Stimulated activated CD4-positive, alpha-beta T cell treated with anti-CD3 and anti-CD28 coated beads, Interleukin-2, amount 100 ng/mL, for 48 hours (primary cell): Measurements from ENCODE around the gene ZNF91.
A peak's percentile ranks its signal among the peaks of the same experiment; 100 is the strongest.
"Not testable (repeated sequence)": the region's sequence is repeated elsewhere in the genome, so short reads cannot be mapped to it uniquely, and the experiment has no call there.

Source experiments
- DNase-seq, 2 donors: peaks; one replicate each; pipeline ENCODE4 v3.0.0-alpha.2; 2020

Gene ZNF91

GRCh38 chr19:23395041-23395721, at the start of gene ZNF91:
Gene ZNF91, minus strand, starts transcription at chr19:23395471. Its CDS starts 117 bp downstream, at chr19:23395354.
- peak; percentile 80 to 81 for DNase-seq

- DNase-seq = peak in 1 of 2 donors; percentile 14
These were observed 45.5 kb upstream of the ZNF91 start for GRCh38 chr19:23440791-23441190.

- DNase-seq = no peak
These were observed 44.9 kb upstream of the ZNF91 start for GRCh38 chr19:23440207-23440606.

DNA sequence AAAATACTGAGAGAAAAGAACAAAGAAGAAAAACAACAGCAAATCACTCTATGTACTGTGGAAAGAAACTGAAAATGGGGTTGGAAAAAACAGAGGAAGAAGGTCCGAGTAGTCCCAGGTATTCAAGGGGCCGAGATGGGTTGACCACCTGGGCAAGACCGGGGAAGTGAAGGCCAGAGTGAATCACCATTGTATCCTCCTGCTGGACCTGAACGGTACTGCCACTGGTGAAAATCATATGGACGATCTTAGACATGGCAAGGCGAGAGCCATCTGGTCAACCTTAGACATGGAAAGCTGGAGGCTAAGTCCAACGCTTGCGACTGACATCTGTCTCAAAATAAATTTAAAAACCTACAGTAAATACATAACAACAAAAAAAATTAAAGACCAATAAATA, 44.4 kb upstream of the ZNF91 start:
- DNase-seq = no peak

DNA sequence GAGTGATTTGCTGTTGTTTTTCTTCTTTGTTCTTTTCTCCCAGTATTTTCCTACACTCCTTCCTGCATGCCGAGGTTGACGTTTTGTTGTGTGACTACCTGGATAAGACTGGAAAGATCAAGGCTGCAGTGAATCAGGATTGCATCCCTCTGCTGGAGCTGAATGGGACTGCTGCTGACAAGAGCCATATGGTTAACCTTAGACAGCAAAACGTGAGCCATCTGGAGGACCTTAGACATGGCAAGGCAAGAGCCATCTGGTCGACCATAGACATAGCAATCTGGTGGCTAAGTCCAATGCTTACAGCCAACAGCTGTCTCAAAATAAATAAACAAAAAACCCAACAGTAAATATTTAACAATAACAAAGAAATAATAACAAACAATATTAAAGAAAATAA, 42.6 kb upstream of the ZNF91 start:
- no peak for DNase-seq

DNA sequence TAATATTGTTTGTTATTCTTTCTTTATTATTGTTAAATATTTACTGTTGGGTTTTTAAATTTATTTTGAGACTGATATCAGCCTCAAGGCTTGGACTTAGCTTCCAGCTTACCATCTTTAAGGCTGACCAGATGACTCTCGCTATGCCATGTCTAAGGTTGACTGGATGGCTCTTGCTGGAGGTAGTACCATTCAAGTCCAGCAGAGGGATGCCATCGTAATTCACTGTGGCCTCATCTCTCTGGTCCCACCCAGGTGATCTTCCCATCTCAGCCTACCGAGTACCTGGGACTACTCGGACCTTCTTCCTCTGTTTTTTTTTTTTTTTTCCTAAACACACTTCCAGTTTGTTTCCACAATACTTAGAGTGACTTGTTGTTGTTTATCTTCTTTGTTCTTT, 41.7 kb upstream of the ZNF91 start:
- no peak for DNase-seq

DNA sequence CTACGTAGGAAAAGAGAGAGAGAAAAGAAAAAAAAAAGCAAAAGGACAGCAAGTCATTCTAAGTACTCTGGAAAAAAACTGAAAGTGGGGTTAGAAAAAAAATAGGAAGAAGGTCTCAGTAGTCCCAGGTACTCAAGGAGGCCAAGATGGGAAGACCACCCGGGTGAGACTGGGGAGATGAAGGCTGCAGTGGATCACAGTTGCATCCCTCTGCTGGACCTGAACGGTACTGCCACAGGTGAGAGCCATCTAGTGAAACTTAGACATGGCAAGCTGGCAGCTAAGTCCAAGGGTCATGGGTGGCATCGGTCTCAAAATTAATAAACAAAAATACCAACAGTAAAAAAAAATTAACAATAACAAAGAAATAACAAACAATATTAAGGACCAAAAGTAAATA, 41.0 kb upstream of the ZNF91 start:
- no peak for DNase-seq

DNA sequence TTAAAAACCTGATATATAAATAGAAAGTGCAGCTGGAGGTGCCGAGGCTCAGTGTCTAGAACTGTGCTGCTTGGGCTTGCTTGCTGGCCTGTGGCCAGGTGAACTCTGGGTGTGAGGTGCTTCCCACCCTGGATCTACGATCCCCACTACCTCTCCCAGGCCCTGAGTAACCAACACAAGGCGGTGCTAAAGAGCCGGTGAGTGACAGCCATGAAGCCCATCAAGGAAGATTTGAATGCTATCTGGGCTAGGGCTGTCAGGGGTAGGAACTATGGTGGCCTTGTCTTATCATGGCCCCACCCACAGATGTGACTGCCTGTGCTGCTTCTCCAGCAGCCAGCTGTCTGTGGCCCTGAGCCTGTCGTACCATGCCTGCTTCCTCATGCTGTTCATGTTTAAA, 25.6 kb upstream of the ZNF91 start:
- no peak for DNase-seq

- DNase-seq = not testable (repeated sequence)
These were observed 24.0 kb upstream of the ZNF91 start for GRCh38 chr19:23419261-23419660.

GRCh38 chr19:23415561-23416191, 20.4 kb upstream of the ZNF91 start:
- no peak for DNase-seq

DNA sequence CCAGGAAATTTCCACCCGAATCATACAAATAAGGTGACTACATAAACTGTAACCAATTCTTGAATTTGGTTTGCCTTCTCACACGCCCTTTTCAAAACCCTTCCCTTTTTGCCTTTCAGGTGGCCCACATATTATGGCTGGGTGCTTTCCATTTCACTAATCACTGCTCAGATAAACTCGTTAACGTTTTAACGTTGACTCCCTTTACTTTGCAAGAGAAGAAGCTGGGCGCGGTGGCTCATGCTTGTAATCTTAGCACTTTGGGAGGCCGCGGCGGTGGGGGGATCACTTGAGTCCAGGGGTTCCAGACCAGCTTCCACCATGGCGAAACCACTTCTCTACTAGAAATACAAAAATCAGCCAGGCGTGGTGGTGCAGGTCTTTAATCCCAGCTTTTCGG, 19.8 kb upstream of the ZNF91 start:
- DNase-seq = no peak

DNA sequence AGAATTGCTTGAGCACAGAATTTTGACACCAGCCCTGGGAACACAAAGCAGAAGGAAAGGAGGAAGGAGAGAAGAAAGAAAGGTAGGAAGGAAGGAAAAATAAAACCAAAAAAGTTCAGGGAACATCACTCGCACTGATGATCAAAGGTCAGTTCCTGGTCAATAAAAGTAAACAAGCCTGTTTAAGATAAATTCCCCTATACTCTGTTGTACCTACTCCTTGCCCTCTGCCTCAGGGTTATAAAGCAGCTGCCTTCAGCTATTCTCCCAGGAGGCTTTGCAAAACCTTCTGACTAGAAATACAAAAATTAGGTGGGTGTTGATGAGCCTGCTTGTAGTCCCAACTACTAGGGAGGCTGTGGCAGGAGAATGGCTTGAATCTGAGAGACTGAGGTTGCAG, 14.9 kb upstream of the ZNF91 start:
- no peak for DNase-seq

DNA sequence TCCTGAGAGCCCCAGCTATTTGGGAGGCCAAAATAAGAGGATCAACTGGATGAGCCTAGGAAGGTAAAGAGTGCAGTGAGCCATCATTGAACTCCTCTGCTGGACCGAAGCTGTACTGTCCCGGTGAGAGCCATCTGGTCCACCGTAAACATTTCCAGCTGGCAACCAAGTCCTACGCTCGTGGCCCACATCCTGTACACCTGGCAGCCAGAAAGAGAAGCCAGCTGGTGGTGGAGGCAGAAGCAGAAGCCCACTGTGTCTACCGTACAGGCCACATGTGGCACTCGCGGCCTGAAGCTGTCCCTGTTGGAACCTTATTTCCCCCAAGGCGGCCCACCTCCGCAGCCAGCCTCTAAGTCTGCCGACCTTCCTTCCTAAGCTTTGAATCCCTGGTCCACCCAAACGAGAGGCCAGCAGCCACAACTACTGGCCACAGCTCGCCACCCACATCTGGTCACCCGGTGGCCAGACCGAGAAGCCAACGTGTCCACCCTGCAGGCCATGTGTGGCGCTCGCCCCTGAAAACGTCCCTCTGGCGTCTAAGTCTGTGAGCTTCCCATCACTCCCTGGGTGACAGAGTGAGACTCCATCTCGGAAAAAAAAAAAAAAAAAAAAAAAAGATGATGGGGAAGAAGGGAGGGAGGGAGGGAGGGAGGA, 14.2 kb upstream of the ZNF91 start:
- no peak for DNase-seq

GRCh38 chr19:23407616-23408133, 12.4 kb upstream of the ZNF91 start:
- no peak for DNase-seq

DNA sequence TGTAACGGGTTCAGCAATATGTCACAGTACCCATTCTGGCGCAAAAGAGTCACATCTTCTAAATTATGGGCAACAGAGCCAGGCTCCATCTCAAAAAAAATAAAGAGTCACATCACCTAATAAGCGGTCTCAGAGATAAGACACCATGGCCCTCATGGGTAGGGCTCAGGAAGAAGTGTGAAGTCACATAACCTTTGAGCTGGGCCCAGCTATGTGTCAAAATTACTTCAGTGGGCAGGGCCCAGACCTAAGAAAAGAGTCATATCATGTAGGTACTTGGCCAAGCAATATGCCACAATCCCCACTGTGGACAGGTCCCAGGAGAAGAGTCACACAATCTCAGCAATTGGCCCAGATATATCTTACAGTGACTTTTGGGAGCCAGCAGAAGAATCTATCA, 11.4 kb upstream of the ZNF91 start:
- no peak for DNase-seq

- no peak for DNase-seq
These were observed 10.8 kb upstream of the ZNF91 start for GRCh38 chr19:23406091-23406490.

GRCh38 chr19:23404676-23405075, 9.4 kb upstream of the ZNF91 start:
- DNase-seq = no peak

- no peak for DNase-seq
These were observed 8.5 kb upstream of the ZNF91 start for GRCh38 chr19:23403581-23404324.

DNA sequence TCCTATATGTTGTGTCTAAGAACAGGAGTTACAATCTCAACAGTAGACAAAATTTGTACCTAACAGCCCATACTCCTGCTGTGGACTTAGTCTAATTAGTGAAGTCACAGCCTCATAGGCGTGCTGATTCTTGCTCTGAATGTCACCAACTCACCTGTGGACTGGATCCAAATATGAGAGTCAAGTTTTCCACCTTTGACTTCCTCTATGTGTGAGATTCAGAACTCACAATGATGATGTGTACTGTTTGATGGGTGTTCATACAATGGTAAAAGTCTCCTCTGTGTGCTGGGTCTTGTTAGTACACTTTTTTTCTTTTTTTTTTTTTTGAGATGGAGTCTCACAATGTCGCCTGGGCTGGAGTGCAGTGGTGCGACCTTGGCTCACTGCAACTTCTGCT, 7.8 kb upstream of the ZNF91 start:
- no peak for DNase-seq

- no peak for DNase-seq
These were observed 7.1 kb upstream of the ZNF91 start for GRCh38 chr19:23402388-23402787.

GRCh38 chr19:23401086-23401610, 5.9 kb upstream of the ZNF91 start:
- no peak for DNase-seq

DNA sequence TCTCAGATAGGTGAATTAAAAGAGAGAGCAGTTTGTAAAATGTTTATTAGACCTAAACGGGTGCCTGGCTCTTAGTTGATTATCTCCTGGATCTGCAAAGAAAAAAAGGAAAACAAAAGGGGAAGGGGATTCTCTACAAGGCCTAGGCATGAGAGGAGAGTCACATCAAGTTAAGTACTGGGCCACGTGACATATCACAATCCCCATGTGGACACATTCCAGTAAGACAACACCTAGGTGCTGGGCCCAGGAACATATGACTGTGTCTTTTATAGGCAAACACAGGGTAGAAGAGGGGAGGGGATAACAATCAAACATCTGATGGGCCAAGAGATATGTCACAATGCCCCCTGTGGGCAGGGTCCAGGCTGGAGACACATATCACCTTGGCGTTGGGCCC, 4.2 kb upstream of the ZNF91 start:
- DNase-seq = no peak

DNA sequence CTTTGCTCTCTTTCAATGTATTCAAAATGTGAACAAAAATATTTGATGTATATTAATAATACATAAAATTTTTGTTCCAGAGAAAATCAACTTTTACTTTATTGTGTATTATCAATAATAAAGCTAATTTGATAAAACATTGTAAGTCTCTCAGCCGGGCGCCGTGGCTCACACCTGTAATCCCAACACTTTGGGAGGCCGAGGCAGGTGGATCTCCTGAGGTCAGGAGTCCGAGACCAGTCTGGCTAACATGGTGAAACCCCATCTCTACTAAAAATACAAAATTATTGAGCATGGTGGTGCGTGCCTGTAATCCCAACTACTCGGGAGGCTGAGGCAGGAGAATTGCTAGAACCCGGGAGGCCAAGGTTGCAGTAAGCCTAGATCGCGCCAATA, 449 bp upstream of the ZNF91 start:
- DNase-seq = not testable (repeated sequence)
